G401 (cell line): ENCODE results near the gene PTPRG. TPM values are rescaled to one million over a fixed set of nuclear protein-coding genes. Genes with fewer than 3 reads are reported as not detected.

Source experiments
- DNase-seq: peaks from one replicate; pipeline ENCODE4 v3.0.0-alpha.2; 2015; ENCODE audit warnings: low spot score
- in situ Hi-C: cut with HindIII; loops from 2 replicates; pipeline ENCODE4 v1.10.0; 2016; ENCODE audit warnings: low sequenced_read_pairs, mixed read lengths
- total RNA-seq: library from RNA; depleted of rRNA; stranded (reverse); fragments of >200 nt; shearing (Covaris generic); gene quantifications from 2 replicates; pipeline ENCODE4 v1.2.3, GENCODE V29; 2014

PTPRG gene
- total RNA-seq, 1 experiment from 2014 or later, result 1.4 TPM

DNA sequence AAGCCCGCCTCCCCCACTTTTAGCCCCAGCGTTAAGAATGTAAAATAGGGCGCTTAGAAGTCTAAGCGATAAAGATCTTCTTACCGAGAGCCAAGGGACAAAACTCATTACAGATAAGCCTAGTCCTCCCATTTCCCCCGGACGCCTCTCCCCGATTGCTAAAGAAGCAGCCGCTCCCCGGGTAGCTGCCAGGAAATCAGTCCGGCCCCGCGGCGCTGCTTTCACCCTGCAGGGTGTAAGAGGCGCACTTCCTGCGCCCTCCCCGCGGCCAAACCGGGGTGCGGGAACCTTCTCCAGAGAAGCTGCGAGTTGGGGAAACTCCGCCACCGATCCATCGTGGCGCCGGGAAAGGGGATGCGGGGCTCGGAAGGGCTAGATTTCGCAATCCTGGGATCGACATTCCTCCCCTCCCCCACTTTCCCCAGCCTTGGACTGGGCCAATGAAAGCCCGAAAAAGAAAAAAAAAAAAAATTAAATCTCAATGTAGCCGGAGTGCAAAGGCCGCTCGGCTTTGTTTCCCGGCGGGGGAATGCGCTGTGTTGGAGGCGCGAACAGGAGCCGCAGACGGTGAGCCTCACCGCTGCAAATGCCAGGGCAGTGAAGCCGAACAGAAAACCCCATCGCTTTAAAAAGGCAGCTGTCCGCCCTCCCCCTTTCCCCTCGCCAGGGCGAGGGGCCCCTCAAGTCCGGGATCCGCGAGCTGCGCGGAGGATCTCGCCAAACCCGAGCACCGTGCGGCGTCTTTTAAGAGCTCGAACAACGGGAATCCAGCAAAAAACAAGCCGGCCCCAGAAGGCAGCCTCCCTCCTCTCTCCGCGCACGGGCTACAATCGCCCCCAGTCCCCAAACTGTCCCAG is 626 bp upstream of the PTPRG start:
- in situ Hi-C loops, result no loop called here
- DNase-seq, result peak; percentile 68

DNA sequence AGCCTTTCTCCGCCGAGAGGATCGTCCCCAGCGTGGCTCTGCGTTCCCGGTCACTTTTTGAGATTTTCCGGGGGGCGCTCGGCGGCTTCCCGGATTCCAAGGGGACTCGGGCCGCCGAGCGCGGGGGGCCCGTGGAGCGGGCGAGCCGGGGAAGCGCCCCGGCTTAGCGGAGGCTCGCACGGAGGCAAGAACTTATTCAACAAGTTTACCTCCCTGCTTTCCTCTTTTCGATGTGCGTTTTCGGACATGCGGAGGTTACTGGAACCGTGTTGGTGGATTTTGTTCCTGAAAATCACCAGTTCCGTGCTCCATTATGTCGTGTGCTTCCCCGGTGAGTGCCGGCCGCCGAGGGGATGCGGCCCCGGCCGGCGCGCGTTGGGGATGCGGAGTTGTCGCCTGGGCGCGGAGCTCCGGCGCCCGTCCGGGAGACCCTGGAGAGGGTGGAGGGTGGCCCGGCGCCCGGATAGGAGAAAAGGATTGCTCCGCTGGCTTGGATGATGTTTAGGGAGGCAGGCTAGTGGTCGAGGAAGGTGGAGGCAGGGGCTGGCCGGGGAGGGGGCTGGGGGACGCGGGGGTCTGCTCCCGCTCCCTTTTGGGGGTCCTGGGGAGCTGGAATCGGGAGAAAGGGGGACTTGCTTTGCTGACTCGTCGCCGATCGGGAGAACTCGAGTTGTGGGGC is 810 bp downstream of the PTPRG start:
- DNase-seq, result peak; percentile 25
- in situ Hi-C loops, result no loop called here

DNA sequence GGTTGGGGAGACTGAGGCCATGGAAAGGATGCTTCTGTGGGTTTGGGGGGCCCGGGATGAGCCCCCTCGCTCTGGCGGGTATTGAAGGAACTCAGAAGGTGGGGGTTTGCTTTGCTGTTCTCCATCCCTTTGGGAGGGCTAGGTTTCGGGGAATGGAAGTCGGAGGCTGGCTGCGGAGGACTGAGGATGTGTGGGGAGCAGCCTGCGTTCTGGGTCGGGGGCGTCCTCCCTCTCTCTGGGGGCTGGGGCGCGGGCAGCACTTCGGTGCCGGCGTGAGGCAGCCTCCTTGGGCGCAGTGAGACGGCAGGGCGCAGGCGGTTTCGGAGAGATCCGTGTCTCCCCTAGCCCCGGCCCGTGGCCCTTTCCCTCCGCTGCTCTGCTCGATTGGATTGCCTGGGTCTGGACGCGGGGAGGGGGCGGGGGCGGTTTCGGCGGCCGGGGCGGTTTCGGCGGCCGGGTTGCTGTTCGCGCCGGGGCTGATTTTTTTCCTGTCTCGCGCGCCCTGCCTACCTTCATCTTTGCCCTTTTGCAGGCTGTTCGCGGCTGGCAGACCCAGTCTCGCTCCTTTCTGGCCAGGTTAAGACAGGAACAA is 1.4 kb downstream of the PTPRG start:
- in situ Hi-C loops, result no loop called here
- no peak for DNase-seq

DNA sequence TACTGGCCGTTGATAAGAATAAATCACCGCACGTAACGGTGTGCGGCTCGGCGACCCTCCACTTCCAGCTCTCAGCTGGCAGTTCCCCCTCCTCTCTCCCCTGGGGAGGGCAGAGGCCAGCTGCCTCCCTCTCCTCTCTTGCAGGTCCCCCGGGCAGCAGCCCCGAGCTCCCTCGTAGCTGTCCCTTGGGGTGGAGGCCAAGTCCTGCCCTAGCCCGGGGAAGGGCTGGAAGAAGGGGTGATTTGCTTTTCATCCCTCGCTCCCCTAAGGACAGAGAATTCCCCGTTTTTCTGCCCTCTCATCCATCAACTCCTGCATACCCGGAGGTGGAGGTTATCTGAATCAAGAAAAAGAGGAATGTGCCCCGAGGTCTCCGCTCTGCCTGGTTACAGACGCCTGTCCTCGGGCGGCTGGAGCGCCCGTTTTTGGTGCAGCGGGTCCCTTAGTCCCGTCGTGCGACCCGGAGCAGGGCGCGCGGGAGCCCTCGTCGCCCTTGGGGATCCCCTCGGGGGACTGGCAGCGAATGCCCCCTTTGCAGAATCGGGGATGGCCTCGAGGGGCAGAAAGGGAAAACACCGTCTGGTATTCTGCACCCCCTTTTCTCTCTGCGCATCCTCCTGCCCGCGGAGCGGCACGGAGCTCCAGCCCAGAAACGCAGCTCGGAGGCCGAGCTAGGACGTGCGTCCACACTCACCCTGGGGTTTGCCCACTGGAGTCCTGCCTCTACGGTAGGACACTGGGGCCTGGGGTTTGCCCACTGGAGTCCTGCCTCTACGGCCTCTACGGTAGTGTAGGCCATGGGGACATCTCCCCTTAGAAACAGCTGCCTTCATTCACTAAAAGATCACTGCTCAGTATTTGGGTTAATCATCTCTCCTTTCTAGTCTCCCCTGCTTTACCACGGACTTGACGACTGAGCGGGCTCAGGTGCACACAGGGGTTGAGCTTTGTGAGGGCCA is 2.2 kb downstream of the PTPRG start:
- in situ Hi-C loops, result no loop called here
- peak; percentile 49 for DNase-seq

DNA sequence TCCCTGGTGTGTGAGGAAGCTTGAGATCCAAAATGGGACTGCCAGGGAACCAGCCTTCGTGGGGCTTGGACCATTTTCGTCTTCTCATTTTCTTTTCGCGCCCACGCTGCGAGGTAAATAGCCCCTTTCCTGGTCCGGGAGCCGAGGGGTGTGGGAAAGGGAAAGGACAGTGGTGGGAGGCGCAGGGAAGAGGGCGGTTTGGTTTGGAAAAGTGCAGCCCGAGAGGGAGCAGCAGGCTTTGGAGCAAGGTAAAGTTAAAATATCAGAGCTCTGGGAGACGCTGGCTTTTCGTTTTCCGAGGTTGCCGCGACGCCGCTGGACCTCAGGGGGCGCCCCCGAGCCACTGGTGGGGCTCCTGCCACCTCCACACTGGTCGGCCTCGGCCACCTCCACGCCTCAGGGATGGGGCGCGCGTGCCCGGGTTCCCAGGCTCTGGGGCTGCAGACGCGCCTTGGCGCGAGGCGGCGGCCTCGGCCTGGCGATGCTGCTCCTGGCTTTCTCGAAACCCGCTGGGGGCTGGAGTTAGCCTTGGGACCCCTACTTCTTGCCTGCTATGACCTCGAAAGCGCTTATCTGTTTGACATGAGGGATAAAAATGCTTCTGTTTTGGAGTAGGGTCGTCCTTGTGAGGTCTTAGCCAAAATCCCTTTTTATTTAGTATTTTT is 3.2 kb downstream of the PTPRG start:
- peak; percentile 87 for DNase-seq
- in situ Hi-C loops, result no loop called here

DNA sequence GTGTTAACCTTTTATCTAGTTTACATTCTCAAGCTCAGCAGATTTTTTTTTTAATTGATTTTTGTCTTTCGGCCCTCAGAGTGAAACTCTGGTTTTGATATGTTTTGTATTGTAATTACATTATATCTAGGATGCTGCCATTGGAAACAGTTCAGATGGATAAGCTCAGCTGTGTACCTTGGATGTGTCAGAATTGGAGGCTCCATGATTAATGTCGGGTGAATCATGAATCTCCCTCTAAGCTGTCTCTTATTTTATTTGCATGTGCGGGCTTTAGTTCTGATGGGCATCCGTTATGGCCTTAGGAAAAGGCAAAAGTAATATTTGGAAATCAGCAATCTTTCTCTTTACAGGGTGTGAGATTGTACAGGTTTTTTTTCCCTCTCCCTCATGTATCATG is 4.2 kb downstream of the PTPRG start:
- no peak for DNase-seq
- in situ Hi-C loops, result no loop called here

DNA sequence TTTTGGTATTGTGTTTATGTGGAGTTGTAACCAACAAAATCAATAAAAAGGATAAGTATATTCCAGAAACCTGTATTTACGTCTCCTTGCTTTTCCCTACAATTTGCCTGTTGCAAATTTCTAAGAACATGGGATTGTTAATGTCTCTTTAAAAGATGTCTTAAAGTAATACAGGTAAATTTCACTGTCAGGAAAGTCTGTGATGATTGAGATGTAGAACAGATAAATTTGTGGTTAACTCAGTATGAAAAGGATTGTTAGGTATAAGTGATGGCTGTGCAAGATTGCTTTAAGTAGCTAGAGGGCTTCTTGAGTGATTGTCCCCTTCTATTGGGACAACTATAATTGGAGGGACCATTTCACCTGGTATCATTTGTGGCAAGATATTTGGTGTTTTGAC is 6.8 kb downstream of the PTPRG start:
- in situ Hi-C loops, result no loop called here
- DNase-seq, result no peak

DNA sequence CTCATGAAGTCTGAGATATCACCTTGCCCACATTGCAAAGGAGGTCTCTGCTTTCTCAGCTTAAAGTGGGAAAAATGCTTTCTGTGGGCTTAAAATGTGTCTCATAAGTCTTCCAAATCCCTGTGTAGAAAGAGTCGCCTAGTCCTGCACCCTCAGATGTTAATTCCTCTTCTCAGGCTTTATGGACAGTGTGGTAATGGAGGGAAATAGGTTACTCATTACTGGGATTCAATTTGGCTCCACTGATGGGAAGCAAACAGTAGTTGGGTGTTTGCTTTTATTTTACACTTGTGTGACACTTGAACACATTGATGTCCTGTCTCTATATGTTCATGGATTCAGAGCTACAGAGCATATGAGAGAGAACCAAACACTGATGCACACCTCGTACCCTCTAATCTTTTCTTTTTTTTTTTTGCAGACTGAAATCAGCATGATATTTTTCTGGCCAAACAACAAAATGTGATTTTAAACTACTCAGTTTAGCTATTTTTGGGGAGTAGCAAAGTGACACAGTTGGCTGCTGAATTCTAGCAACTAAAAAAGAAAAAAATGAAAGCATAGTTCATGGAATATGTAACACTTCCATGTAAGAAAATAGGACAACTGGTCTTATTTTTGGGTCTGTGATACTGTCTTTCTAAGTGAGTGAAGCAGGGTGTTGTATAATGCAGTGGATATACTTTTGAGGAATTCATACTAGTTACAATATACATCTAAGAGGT is 8.6 kb downstream of the PTPRG start:
- DNase-seq, result no peak
- in situ Hi-C loops, result no loop called here

DNA sequence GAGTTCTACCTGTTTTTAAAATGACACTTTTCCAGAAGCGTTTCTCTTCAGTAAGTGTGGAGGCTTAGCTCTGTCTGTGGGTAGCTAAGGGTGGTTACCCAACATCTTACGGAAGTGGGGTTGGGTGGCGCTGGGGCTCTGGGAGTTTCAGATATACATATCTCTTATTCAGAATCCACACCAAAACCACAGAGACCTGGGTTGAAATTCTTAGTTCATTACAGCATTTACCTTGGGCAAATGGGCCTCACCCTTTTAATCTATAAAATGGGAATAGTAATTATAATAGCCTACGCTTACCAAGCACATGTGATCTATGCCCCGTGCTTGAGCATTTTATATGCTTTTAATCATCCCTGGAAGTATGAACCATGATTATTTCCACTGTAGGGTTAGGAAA is 9.4 kb downstream of the PTPRG start:
- in situ Hi-C loops, result no loop called here
- no peak for DNase-seq

DNA sequence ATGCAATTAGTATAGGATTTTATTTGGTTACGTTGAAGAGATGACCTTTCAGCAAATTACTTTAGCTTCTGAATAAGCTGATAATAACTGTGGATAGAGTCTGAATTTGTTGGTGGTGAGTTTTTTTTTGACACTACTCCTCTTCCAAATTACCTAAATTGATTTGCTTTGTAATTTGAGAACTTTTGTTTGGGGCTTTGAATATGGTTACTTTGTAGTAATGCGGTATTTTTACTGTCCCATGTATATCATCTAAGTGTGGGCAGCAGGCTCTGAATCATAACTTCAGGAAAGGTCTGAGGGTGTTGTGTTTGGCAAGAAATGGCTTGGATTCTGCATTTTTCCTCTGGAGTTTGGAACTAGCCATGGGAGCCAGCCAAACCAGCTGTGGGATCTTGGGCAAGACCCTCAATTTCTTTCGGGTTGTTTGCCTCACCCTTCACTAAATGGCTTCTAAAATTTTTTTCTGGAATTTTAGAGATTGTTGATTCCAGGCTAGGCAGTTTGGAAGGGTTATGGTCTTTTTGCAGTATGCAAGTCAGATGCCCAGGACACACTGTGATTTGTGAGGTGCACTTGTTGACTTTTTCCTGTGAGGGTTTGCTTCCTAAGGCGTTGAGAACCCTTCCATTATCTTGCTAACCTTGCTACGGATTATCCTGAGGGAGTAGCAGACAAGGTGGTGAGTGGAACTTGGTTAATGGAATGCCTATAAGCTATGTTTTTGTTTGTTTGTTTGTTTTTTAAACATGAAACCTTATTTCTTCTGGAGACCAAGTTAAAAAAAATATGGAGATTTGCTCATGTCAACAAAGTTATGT is 10.4 kb downstream of the PTPRG start:
- DNase-seq, result no peak
- in situ Hi-C loops, result no loop called here

DNA sequence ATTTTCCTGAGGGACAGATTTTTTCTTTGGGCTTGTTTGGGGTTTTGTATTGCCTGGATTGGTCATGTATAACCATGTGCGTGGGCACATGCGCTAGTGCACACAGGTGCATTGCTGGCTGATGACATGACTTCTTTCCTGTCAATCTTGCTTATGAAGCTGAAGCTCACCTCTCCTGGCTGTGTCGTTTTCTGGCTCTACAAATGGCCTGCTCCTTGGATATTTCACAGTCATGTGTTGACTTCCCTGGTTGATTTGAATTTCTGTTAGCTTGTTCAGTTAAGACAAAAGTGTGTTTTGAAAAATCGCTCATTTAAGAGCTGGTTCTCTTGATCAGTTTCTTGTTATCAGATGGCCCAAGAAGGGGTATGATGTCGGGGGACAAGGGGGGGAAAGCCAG is 11.5 kb downstream of the PTPRG start:
- no peak for DNase-seq
- in situ Hi-C loops, result no loop called here

DNA sequence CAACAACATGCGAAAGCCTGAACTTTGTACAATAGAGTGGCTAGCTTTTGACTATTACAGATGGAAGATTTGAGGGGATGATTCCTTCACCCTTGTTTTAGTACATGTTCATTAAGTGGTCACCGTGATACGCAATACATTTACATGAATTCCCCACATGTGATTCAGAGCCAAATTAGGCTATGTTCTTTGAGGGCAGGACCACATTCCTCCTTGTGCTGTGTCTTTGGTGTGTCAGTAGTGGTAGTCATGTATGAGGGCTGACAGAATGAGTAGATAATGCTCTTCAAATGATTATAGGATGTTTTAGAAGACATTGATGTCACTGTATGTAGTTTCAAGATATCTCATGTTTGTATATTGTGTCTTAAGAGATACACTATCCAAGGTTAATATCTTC is 12.1 kb downstream of the PTPRG start:
- DNase-seq, result no peak
- in situ Hi-C loops, result no loop called here

DNA sequence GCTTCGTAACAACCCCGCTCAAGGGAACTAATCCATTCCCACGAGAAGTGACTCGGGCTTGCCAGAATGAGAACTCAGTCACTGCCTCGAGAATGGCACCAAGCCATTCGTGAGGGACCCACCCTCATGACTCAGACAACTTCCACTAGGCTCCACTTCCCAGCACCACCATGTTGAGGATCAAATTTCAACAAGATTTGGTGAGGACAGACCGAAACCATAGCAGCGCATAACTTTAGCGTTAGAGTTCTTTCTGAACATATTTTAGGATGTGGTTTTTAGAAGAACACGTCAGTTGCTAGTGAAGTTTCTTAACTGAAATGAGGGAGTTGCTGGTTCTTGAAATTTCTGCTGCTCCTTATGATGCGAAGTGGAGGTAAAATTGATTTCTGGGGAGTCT is 13.5 kb downstream of the PTPRG start:
- DNase-seq, result no peak
- in situ Hi-C loops, result no loop called here

DNA sequence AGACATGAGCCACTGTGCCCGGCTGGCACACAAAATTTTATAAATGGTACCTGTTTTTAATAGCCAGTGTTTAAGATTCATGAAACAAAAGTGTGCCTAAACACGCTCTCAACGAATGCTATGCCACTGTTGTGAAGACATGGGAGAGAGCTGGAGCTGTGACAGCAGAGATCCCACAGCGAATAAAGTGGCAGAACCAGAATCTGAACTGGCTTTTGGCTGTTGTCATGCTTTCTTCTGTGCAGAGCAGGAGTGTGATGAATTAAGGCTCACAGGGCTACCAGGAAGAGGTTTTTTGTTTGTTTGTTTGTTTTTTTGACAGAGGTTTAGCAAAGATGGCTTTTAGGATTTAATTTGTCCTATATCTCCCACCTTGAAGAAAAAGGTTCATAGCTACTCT is 14.5 kb downstream of the PTPRG start:
- in situ Hi-C loops, result no loop called here
- DNase-seq, result peak; percentile 30

DNA sequence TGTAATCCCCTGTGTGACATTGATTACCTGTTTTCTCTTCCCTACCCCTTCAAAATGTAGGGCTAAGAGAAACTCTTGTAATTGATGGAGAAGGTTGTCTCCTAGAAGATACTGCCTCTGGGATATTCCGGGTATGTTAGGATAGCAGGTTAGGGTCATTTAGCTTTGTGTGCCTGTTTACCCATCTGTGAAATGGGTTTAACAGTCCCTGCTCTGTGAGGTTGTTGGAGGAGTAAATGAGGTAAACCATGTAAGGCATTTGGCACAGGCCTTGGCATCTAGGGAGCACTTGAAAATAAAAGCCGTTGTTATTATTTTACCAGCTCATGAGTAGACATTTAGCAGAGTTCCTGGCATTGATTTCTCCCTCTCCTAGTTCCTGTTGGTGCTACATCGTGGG is 16.4 kb downstream of the PTPRG start:
- in situ Hi-C loops, result no loop called here
- no peak for DNase-seq

DNA sequence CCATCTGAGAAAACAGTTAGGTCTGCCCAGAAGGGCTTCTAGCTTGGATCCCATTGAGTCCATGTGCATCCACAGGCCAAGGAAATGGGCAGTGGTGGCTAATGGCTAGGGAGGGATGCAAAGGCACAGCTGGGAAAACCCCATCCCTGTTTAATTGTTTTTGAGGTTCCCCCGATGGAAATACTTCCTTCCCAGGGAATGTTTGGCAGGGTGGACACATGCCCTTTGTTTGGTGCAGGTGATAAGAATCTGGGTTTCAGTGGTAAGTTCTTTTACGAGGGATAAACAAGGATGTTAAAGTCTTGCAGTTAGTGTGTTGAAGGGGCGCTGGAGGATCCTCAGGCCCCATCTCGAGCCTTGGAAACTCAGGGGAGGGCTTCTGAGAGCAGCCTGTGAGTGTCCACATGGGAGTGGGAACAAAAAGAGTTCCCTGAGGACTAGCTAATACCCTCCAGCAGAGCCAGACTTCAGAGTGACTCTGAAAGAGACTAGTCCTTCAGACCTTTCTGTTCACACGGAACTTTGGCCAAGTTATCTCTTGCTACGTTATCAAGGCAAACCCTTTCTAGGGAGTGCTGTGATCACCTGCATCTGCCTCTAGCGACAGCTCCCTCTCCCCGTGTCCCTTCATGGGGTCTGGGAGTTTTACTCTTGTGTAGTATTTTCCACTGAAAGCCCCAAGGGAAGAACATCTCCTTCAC is 17.4 kb downstream of the PTPRG start:
- no peak for DNase-seq
- in situ Hi-C loops, result no loop called here

DNA sequence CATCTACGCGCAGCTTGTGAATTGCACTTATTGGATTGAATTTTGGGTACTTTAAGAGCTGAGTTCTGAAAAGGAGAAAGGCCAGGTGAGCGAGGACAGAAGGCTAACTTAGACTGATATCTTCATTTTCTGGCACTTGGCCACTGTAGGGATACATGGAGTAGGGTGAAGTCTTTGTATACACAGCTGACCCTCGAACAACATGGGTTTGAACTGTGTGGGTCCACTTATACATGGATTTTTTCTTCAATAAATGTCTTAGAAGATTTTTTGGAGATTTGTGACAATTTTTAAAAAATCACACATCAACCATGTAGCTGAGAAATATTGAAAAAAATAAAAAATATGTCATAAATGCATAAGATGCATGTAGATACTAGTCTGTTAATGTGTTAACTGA is 18.3 kb downstream of the PTPRG start:
- in situ Hi-C loops, result no loop called here
- DNase-seq, result no peak
